Activated T-helper 1 cell treated with anti-CD3 and anti-CD28 coated beads, Interleukin-12 subunit alpha, Interleukin-12 subunit beta, Interleukin-2, Interleukin-4 antibody, amounts not matched to agents 30 ng/mL and 10 ng/mL and 1 ng/mL, durations not matched to agents 14 hours and 24 hours and 36 hours (primary cell): ENCODE data around the gene SLC2A13. TPM values are rescaled to one million over a fixed set of nuclear protein-coding genes. Genes with fewer than 3 reads are reported as not detected.
A peak's percentile ranks its signal among the peaks of the same experiment; 100 is the strongest.

Experiments used
- DNase-seq: peaks from one replicate; pipeline ENCODE4 v3.0.0; 2021; ENCODE audit warnings: low spot score
- H3K27ac Mint-ChIP-seq: one replicate; pipeline ENCODE4 v1.8.0; 2021; ENCODE audit warnings: mild to moderate bottlenecking, mixed read lengths
- H3K27me3 Mint-ChIP-seq: one replicate; pipeline ENCODE4 v1.8.0; 2022; ENCODE audit warnings: mild to moderate bottlenecking, moderate library complexity, mixed read lengths; ENCODE audit not compliant: insufficient read depth
- H3K36me3 Mint-ChIP-seq: one replicate; pipeline ENCODE4 v1.8.0; 2021; ENCODE audit warnings: low read depth, mixed read lengths
- H3K4me1 Mint-ChIP-seq: one replicate; pipeline ENCODE4 v1.8.0; 2021; ENCODE audit warnings: low read depth, mixed read lengths
- H3K4me3 Mint-ChIP-seq: one replicate; pipeline ENCODE4 v1.8.0; 2021; ENCODE audit warnings: mild to moderate bottlenecking, moderate library complexity, mixed read lengths
- H3K9me3 Mint-ChIP-seq: one replicate; pipeline ENCODE4 v1.8.0; 2021; ENCODE audit warnings: mixed read lengths
- intact Hi-C: fragments of 100-400 bp; cut with micrococcal nuclease; formaldehyde crosslinking; loops from one replicate; pipeline ENCODE4 v1.15.1; 2024
- total RNA-seq: library from RNA; stranded (reverse); gene quantifications from 2 replicates; pipeline ENCODE4 v1.2.3, GENCODE V29; 2022

SLC2A13 gene
- total RNA-seq, 1 donor from 2014 or later, result 2.6 TPM

DNA sequence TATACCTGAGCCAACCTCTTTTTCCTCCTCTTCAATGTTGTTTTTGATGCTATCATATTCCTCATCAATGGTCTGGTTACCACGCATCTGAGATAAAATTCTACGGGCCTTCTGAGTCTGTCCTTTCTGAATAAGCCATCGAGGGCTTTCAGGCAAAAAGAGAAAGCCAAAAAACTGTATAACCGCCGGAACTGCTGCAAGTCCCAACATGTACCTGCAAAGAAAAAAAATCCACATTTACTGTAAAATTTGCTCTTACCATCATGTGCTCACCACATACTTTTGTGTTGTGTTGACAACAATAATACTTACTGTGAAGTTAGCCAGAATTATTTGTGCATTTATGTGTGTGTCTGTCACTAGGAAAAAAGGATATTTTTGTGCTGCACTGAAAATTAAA is 77.6 kb downstream of the SLC2A13 start:
- Mint-ChIP-seq H3K27ac (no peak overlapping the region), H3K9me3 (no peaks in the 10 kb centered on the region), H3K27me3 (peaks cover 2% of the 10 kb centered on the region), H3K4me1 (no peaks in the 10 kb centered on the region), H3K36me3 (no peaks in the 10 kb centered on the region), H3K4me3 (no peak overlapping the region)
- intact Hi-C loops, result no loop called here
- no peak for DNase-seq

DNA sequence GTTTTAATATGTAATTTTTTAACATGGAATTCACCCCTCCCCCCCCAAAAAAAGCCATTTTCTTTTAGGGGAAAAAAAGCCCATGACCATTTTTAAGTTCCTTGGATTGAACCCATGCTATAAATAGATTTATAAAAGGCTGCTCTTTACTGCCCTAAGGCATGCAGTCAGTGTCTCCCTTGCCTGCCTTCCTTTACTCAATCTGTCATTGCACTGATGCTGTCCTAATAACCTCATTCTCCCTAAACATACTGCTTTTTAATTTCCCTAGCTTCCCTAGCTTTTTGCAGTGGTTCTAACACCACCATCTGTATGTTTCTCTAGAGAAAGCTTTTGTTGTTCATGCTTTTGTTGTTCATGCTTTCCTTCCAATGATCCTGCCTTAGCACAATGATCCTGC is 83.0 kb downstream of the SLC2A13 start:
- Mint-ChIP-seq H3K4me3 (no peak overlapping the region), H3K36me3 (no peaks in the 10 kb centered on the region), H3K9me3 (no peaks in the 10 kb centered on the region), H3K4me1 (no peaks in the 10 kb centered on the region), H3K27me3 (no peaks in the 10 kb centered on the region), H3K27ac (no peak overlapping the region)
- DNase-seq, result no peak
- intact Hi-C loops, result no loop called here

DNA sequence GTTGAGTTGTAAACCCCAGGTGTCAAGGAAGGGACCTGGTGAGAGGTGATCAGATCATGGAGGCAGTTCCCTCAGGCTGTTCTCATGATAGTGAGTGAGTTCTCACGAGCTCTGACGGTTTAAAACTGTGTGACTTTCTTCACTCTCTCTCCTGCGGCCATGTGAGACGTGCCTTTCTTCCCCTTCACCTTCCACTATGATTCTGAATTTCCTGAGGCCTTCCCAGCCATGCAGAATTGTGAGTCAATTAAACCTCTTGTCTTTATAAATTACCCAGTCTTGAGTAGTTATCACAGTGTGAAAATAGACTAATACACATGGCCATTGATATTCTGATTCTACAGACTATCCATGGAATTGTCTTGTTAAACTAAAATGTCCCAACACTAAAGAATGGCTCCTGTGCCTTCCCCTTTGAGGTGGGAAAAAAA is 85.6 kb downstream of the SLC2A13 start:
- no peak overlapping the region for H3K27ac Mint-ChIP-seq
- intact Hi-C loops, result no loop called here
- H3K4me3 Mint-ChIP-seq, result no peak overlapping the region
- peaks cover 5% of the 10 kb centered on the region for H3K4me1 Mint-ChIP-seq
- no peaks in the 10 kb centered on the region for H3K36me3 Mint-ChIP-seq
- H3K27me3 Mint-ChIP-seq, result no peaks in the 10 kb centered on the region
- DNase-seq, result no peak
- no peaks in the 10 kb centered on the region for H3K9me3 Mint-ChIP-seq

DNA sequence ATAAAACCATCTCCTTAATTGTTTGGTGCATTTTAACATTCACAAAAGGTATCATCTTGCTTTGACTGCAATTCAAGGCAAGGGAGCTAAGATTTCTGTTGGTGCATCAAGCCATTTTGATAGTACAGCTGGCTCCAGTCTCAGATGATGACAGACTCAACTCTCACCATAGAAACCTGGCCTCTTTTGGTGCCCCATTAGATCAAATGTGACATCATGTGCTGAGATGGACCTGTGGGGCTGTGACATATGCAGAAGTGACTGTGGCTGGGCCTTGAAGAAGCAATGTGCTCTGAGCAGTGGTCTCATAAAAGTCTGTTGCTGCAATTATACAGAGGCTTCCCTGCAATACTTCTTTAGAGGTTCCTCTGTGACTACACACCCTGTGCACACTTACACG is 88.4 kb downstream of the SLC2A13 start:
- no peak for DNase-seq
- intact Hi-C loops, result no loop called here
- H3K4me3 Mint-ChIP-seq, result no peak overlapping the region

DNA sequence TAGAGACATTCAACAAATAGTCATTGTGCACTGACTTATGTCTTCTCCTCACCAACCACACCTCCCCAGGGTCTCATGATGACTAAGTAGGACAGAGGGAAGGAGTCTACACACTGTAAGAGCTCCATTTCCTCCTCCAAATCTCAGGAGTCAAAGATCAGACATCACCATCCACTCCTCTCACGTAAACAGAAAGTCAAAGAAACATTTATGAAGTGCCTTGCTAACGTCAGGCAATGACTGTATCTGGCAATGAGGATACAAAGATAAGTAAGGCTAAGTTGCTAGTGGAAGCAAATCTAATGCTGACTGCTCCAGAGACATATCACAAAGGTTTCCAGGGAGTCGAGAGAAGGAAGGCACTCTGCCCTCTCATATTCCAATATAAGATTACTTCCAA is 88.9 kb downstream of the SLC2A13 start:
- no peak overlapping the region for H3K27ac Mint-ChIP-seq
- no peak overlapping the region for H3K4me3 Mint-ChIP-seq
- intact Hi-C loops, result no loop called here
- no peak for DNase-seq
- peaks cover 17% of the 10 kb centered on the region for H3K4me1 Mint-ChIP-seq
- no peaks in the 10 kb centered on the region for H3K9me3 Mint-ChIP-seq
- H3K27me3 Mint-ChIP-seq, result no peaks in the 10 kb centered on the region
- H3K36me3 Mint-ChIP-seq, result no peaks in the 10 kb centered on the region

More for the DNA sequence above, 88.4 kb downstream of the SLC2A13 start:
- Mint-ChIP-seq H3K36me3 (no peaks in the 10 kb centered on the region), H3K9me3 (no peaks in the 10 kb centered on the region), H3K27me3 (no peaks in the 10 kb centered on the region), H3K27ac (no peak overlapping the region), H3K4me1 (peaks cover 12% of the 10 kb centered on the region)

DNA sequence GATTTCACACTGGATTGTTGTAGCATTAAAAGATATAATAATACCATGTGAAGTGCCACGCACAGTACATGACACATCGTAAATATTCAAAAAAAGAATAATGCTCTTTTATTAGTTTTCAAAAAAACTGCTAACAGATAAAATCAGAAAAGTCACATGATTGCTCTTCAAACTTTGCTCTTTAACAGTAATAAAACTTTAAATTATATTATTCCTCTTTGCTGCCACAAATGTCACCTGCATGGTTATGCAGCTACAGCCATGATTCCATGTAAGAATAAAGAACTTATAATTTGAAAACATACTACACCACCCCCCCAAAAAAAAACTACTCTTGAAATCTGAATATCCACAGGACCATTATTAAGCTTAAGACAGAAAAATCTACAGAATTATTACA is 90.0 kb downstream of the SLC2A13 start:
- H3K36me3 Mint-ChIP-seq, result no peaks in the 10 kb centered on the region
- H3K27ac Mint-ChIP-seq, result no peak overlapping the region
- H3K4me3 Mint-ChIP-seq, result no peak overlapping the region
- H3K27me3 Mint-ChIP-seq, result no peaks in the 10 kb centered on the region
- intact Hi-C loops, result no loop called here
- DNase-seq, result no peak
- H3K9me3 Mint-ChIP-seq, result no peaks in the 10 kb centered on the region
- H3K4me1 Mint-ChIP-seq, result peaks cover 28% of the 10 kb centered on the region

DNA sequence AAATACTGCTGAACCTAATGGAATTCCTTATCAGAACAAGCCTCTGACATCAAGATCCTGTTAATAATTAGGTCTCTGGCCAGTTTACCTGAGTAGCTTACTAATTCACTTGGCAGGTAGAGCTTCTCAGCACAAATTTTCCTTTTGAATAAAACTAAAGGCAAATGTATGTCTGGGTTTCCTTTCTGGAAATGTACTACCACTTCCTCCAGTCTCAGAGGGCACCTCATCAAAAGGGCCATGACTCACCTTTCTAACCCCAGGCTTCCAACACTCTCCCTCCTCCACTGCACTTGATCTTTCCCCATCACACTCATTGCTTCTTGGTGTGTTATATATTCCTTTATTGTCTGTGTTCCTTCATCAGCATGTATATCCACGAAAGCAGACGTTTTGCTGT is 90.5 kb downstream of the SLC2A13 start:
- DNase-seq, result no peak
- no peaks in the 10 kb centered on the region for H3K36me3 Mint-ChIP-seq
- peaks cover 31% of the 10 kb centered on the region for H3K4me1 Mint-ChIP-seq
- no peaks in the 10 kb centered on the region for H3K9me3 Mint-ChIP-seq
- intact Hi-C loops, result no loop called here
- no peaks in the 10 kb centered on the region for H3K27me3 Mint-ChIP-seq
- H3K4me3 Mint-ChIP-seq, result no peak overlapping the region
- H3K27ac Mint-ChIP-seq, result no peak overlapping the region

DNA sequence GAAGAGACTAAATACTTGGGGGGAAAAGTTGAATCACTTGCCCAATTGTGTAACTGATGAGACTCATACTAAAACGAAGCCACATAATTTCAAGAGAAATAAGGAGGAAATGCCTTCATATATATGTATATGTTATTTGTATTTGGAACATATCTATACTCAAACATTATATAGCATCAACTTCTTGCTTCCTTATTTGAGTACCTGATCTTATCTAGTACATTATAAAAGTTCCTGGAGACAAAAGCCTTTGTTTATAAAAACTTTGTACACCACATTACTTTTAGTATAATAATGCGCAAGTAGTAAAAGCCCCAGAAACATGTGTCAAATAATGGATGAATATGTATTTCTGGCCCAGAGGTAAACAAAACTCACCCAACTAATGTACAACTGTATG is 92.0 kb downstream of the SLC2A13 start:
- intact Hi-C loops, result loop anchor here (5.0 kb wide), 1 partner anchor 908 kb away; no protein-coding TSS in a partner anchor
- DNase-seq, result no peak
- peaks cover 31% of the 10 kb centered on the region for H3K4me1 Mint-ChIP-seq
- no peak overlapping the region for H3K27ac Mint-ChIP-seq
- no peaks in the 10 kb centered on the region for H3K27me3 Mint-ChIP-seq
- no peaks in the 10 kb centered on the region for H3K36me3 Mint-ChIP-seq
- H3K4me3 Mint-ChIP-seq, result no peak overlapping the region
- no peaks in the 10 kb centered on the region for H3K9me3 Mint-ChIP-seq

DNA sequence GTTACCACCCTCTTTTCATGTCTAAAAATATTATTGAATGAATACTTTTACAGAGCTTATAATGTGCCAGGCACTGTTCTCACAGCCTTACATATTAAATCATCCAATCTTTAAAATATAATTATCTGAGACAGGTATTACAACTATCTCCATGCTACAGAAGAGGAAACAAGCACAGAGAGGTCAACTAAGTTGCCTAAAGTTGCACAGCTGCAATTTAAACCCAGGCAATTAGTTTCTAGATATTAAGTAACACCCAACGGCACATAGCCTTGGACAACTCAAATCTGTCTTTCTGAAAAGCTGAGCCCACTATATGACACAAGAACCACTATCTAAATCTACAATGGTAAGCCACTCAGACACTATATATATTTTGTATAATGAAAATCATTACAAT is 92.6 kb downstream of the SLC2A13 start:
- no peak for DNase-seq
- Mint-ChIP-seq H3K4me3 (no peak overlapping the region), H3K4me1 (peaks cover 31% of the 10 kb centered on the region), H3K27ac (no peak overlapping the region), H3K27me3 (no peaks in the 10 kb centered on the region), H3K9me3 (no peaks in the 10 kb centered on the region), H3K36me3 (no peaks in the 10 kb centered on the region)
- intact Hi-C loops, result loop anchor here (5.0 kb wide), 1 partner anchor 909 kb away; no protein-coding TSS in a partner anchor

DNA sequence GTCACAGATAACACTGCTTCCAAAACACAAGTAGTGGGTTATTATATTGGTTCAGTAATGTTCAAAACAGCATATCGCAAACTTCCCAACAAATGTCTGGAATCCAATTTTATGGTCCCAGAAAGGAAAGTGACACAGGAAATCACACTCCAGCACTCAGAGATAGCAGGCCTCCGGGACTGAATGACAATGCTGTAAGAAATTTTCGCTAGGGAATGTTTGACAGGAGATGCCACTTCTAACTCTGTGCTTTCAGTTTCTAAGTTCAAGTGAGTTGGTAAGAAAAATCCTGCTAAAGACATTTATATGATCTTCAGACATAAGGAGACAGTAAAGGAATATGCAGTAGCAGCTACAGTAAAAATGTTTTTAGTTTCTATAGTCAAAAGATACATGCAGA is 93.2 kb downstream of the SLC2A13 start:
- no peaks in the 10 kb centered on the region for H3K27me3 Mint-ChIP-seq
- intact Hi-C loops, result loop anchor here (5.0 kb wide), 1 partner anchor 910 kb away; no protein-coding TSS in a partner anchor
- H3K4me1 Mint-ChIP-seq, result peaks cover 31% of the 10 kb centered on the region
- H3K27ac Mint-ChIP-seq, result no peak overlapping the region
- no peaks in the 10 kb centered on the region for H3K36me3 Mint-ChIP-seq
- H3K4me3 Mint-ChIP-seq, result no peak overlapping the region
- no peak for DNase-seq
- no peaks in the 10 kb centered on the region for H3K9me3 Mint-ChIP-seq

DNA sequence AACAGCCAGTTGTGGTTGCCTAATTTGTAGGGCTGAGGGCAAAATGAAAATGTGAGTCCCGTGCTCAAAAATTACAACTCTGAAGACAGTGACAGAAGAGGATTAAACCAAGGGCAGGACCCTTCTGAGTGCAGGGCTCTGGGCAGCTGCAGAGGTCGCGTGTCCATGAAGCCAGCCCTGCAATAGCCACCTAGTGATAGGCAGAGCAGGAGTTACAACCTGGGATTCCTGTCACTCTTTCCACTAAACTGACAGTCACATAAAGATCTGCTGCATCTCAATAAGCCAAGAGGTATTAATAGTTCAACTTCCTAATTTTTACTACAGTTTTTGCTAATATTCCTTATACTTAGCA is 94.1 kb downstream of the SLC2A13 start:
- peak overlapping the region; percentile 12 for H3K4me3 Mint-ChIP-seq

DNA sequence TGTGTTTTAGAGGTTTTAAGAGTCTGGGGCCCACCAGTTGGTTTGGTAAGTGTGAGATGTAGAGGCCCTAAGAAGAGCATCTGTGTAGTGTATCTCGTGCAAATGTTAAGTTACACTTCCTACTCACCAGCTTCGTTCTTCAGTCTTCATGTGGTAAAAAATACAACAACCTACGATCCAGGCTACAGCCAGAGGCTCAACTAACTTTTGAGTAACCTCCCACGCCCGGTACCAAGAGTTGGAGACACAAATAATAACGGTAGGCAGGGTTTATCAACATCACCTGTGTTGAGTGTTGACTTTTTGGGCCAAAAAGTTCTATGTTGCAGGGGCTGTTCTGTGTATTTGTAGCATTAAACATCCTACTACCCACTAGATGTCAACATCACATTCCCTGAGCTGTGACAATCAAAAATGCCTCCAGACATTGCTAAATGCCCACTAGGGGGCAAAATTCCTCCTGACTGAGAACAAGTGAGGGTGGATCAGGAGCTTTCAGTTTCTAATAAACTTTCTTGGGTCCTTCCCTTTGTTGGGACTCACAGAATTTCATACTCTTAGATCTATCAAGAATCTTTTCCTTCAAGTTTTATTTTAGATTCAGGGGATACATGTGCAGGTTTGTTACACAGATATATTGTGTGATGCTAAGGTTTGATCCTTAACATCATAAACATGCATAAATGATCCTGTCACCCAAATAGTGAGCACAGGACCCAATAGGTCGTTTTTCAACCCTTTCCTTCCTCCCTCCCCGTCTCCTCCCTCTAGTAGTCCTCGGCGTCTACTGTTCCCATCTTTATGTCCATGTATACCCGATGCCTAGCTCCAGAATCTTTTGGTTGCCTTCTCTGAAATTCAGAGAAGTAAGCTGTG is 94.7 kb downstream of the SLC2A13 start:
- Mint-ChIP-seq H3K4me3 (peak overlapping the region; percentile 12), H3K4me1 (peaks cover 31% of the 10 kb centered on the region), H3K27ac (no peak overlapping the region), H3K36me3 (no peaks in the 10 kb centered on the region), H3K27me3 (no peaks in the 10 kb centered on the region), H3K9me3 (no peaks in the 10 kb centered on the region)
- intact Hi-C loops, result loop anchor here (1.0 to 5.0 kb wide), 3 partner anchors 96 to 911 kb away; no protein-coding TSS in a partner anchor
- peak; percentile 49 for DNase-seq

More for the DNA sequence above, 94.1 kb downstream of the SLC2A13 start:
- Mint-ChIP-seq H3K9me3 (no peaks in the 10 kb centered on the region), H3K4me1 (peaks cover 31% of the 10 kb centered on the region), H3K36me3 (no peaks in the 10 kb centered on the region), H3K27me3 (no peaks in the 10 kb centered on the region), H3K27ac (no peak overlapping the region)
- DNase-seq, result no peak
- intact Hi-C loops, result loop anchor here (1.0 to 5.0 kb wide), 3 partner anchors 96 to 911 kb away; no protein-coding TSS in a partner anchor
